ENCODE data around the gene MTFP1.
"Not testable (repeated sequence)": the region's sequence is repeated elsewhere in the genome, so short reads cannot be mapped to it uniquely, and the experiment has no call there.

The MTFP1 gene

DNA sequence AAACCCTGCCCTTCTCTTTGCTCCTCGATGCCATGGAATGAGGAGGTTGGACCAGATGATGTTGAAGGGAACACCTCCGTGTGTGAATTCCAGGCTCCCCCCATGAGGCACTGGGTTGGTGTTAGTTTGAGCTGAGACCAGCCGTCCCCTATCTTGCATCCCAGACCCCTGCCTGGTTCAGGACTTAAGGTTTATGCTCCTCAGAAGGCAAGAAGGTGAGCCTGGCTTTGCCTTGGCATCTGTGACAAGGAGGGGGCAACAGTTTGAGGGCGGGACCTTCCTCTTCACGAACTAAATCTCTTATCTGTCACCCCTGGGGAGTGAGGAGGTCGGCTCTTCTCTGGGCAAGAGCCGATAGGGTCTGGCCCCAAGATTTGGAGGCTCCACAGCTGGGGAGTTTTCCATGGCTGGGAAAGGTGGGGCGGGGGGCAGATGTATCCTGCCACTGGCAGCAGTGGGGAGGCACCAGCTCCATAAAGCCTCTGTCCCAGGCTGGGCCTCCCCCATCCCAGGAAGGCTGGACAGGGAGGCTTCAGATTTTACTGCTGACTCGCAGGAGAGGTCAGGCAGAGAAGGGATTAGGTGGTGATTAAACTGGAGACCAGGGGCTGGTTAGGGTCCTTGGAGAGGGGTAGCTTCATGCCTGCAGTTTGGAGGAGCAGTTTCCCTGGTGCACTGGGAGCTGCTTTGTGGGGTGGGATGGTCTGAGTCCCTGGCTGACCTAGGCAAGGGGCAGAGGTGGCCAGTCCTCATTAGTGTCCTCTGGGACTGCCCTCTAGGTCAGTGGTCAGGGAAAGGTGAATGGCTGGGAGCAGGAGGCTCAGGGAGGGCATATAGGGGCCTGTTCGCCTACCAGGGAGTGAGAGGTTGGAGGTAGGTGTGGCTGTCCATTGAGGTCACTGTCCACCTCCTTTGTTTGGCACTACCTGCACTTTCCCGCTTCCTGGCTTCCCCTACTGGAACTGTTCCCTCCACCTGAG lies 27.6 kb upstream of the MTFP1 start:
- TF ChIP-seq, protein P1, sequence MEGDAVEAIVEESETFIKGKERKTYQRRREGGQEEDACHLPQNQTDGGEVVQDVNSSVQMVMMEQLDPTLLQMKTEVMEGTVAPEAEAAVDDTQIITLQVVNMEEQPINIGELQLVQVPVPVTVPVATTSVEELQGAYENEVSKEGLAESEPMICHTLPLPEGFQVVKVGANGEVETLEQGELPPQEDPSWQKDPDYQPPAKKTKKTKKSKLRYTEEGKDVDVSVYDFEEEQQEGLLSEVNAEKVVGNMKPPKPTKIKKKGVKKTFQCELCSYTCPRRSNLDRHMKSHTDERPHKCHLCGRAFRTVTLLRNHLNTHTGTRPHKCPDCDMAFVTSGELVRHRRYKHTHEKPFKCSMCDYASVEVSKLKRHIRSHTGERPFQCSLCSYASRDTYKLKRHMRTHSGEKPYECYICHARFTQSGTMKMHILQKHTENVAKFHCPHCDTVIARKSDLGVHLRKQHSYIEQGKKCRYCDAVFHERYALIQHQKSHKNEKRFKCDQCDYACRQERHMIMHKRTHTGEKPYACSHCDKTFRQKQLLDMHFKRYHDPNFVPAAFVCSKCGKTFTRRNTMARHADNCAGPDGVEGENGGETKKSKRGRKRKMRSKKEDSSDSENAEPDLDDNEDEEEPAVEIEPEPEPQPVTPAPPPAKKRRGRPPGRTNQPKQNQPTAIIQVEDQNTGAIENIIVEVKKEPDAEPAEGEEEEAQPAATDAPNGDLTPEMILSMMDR (IDR thresholded peaks at IDR 0.05) = no peak
- DNase-seq (ENCODE audit: low spot score) = no peak
- Histone ChIP-seq H3K27ac (peak overlapping the region in 1 of 2 donors; percentile 81), H3K4me3 (peak overlapping the region; percentile 85)

DNA sequence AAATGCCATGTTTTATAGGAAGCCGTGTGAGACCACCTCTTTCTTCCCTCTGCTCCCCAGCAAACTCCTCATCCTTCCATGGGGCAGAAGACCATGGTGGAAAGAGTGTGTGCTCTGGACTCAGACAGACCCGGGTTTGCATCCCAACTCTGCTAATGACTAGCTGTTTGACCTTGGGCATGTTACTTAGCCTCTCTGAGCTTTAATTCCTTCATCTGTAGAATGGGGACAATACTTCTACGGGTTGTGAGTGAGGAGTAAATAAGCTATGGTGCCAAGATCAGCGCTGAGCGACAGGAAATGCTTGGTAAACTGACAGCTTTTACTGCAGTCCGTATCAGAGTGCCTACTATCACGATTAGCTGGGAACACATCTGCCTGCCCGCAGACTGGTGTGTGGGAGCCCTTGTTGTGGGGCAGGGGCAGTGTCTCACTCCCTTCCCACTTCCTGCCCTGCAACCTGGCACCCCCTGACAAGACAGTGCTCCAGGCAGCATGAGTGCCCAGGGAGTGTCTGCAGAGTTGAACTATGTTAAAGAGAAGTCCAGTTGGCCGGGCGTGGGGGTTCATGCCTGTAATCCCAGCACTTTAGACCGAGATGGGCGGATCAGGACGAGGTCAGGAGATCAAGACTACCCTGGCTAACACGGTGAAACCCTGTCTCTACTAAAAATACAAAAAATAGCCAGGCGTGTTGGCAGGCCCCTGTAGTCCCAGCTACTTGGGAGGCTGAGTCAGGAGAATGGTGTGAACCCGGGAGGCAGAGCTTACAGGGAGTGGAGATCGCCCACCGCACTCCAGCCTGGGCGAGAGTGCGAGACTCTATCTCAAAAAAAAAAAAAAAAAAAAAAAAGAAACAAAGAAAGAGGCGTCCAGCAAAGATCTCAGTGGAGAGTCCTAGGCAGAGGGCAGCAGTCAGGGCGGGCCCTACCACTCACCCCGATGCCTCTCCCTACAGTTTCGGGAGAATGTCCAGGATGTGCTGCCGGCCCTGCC lies 26.6 kb upstream of the MTFP1 start:
- no peak for DNase-seq (ENCODE audit: low spot score)
- Histone ChIP-seq H3K27ac (peak overlapping the region in 1 of 2 donors; percentile 81), H3K4me3 (peak overlapping the region; percentile 85)
- TF ChIP-seq, protein P1 (IDR thresholded peaks at IDR 0.05) = no peak

DNA sequence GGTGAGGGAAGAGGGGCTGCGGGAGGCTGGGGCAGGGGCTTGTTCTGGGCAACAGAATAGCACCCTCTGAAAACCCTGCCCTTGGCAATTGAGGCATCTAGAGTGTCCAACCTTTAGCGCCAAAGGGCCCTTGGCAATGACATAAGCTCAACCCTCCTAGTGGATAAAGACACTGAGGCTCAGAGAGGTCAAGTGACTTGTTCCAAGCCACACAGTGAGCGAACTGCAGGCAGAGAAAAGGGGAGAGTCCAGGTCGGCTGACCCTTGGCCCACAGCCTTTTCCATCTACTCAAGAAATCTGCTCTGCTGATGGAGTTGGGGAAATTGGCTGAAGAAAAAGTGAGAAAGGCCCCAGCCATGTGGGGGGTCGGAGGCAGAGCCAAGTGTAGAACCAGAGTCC lies 25.9 kb upstream of the MTFP1 start:
- TF ChIP-seq, protein P1 (IDR thresholded peaks at IDR 0.05) = no peak
- no peak for DNase-seq (ENCODE audit: low spot score)
- Histone ChIP-seq H3K4me3 (no peak overlapping the region), H3K27ac (peak overlapping the region in 1 of 2 donors; percentile 43)

DNA sequence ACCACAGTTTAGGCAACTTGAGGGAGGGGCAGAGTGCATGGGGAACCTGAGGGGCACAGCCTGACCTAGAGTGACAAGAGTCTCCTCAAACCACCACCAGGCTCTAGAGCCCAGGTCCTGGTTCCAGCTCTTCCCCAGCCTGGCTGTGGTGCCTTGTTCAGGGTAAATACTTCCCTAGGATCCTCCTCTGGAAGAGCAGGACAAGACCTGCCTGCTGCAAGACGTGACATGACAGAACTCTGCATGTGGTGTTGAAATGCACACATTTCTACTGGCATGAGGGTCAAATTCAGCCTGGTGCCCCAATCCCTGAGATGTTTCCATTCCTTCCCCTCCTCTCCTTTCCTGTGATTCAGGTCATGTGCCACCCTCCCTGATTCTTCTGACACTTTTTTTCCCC lies 25.4 kb upstream of the MTFP1 start:
- no peak for DNase-seq (ENCODE audit: low spot score)
- TF ChIP-seq, protein P1 (IDR thresholded peaks at IDR 0.05) = no peak
- Histone ChIP-seq H3K27ac (peak overlapping the region in 1 of 2 donors; percentile 43), H3K4me3 (no peak overlapping the region)

DNA sequence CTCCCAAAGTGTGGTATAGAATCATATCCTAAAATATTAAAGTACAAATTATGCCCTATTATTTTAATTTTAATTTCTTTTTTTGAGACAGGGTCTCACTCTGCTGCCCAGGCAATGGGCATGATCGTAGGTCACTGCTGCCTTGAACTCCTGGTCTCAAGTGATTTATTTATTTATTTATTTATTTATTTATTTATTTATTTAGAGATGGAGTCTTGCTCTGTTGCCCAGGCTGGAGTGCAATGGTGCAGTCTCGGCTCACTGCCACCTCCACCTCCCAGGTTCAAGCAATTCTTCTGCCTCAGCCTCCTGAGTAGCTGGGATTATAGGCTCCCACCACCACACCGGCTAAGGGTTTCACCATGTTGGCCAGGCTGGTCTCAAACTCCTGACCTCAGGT lies 24.5 kb upstream of the MTFP1 start:
- not testable (repeated sequence) for H3K27ac ChIP-seq; DNase-seq (ENCODE audit: low spot score); H3K4me3 ChIP-seq

DNA sequence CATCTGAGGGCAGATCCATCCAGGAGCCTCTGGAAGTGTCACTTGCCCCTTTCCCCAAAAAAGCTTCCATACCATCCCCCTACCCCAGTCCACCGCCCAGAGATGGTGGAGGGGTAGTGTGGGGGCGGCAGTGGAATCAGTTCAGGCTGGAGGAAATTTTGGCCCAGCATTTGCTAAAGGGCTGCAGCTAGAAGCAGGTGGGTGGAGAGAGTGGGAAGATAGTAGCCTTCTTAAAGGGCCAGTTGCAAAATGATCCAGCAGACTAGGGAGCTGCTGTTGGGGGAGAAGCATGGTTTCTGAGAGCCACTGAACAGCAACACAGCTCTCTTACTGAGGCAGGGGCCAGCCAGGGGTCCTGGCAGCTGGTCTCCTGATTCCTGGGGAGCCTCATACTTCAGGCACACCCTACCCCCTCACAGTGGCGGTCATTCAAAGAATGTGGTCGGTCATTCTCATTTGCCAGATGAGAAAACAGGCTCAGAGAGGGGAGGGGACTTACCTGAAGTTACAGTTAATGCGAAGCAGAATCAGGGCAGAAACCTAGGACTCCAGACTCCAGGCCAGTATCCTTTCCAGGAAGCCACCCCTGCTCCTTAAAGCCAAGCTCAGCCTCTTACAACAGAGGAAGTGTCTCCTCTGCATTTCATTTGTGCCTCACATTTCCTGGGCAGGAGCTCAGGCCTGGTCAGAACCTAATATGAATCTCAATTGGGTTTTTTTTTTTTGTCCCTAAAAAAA lies 23.4 kb upstream of the MTFP1 start:
- no peak overlapping the region for H3K27ac ChIP-seq
- no peak for DNase-seq (ENCODE audit: low spot score)
- TF ChIP-seq, protein P1 (IDR thresholded peaks at IDR 0.05) = no peak
- no peak overlapping the region for H3K4me3 ChIP-seq

DNA sequence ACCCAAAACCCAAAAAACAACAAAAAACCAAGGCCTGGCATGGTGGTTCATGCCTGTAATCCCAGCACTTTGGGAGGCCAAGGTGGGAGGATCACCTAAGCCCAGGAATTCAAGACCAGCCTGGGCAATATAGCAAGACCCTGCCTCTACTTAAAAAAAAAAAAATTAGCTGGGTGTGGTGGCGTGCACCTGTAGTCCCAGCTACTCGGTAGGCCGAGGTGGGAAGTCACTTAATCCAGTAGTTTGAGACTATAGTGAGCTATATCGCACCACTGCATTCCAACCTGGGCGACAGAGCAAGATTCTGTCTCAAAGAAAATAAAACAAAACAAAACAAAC lies 22.8 kb upstream of the MTFP1 start:
- not testable (repeated sequence) for H3K27ac ChIP-seq

More for the DNA sequence above, 22.8 kb upstream of the MTFP1 start:
- not testable (repeated sequence) for DNase-seq (ENCODE audit: low spot score); H3K4me3 ChIP-seq
